OCI-LY1 (cell line): ENCODE results near the gene KRTAP7-1.

Experiments
- H2AFZ ChIP-seq: fragments of 200-600 bp; sonication (generic), shearing (Covaris generic); 2 replicates; pipeline ENCODE4 v1.6.0; 2014; ENCODE audit warnings: antibody characterized with exemption, mild to moderate bottlenecking, low read length
- H3F3A ChIP-seq: fragments of 200-600 bp; sonication (generic), shearing (Covaris generic); 2 replicates; pipeline ENCODE4 v1.6.0; 2014; ENCODE audit warnings: mild to moderate bottlenecking, antibody characterized with exemption, low read length, moderate library complexity; ENCODE audit not compliant: insufficient read depth
- H3K27ac ChIP-seq: fragments of 200-600 bp; sonication (generic); 2 replicates; pipeline ENCODE4 v1.5.1; 2014; ENCODE audit warnings: low read length, mixed run types, mild to moderate bottlenecking, low read depth; ENCODE audit not compliant: poor library complexity, severe bottlenecking
- H3K27me3 ChIP-seq: fragments of 200-600 bp; sonication (generic); 2 replicates; pipeline ENCODE4 v1.6.0; 2014; ENCODE audit warnings: antibody characterized with exemption, mild to moderate bottlenecking, low read length, moderate library complexity; ENCODE audit not compliant: insufficient read depth
- H3K36me3 ChIP-seq: fragments of 200-600 bp; sonication (generic); 2 replicates; pipeline ENCODE4 v1.6.1; 2014; ENCODE audit warnings: mild to moderate bottlenecking, antibody characterized with exemption, low read length, moderate library complexity, mixed read lengths; ENCODE audit not compliant: insufficient read depth
- H3K4me1 ChIP-seq: fragments of 200-600 bp; sonication (generic); 2 replicates; pipeline ENCODE4 v1.5.1; 2014; ENCODE audit warnings: mild to moderate bottlenecking, low read length, moderate library complexity; ENCODE audit not compliant: insufficient read depth, severe bottlenecking
- H3K4me2 ChIP-seq: fragments of 200-600 bp; sonication (generic), shearing (Covaris generic); 2 replicates; pipeline ENCODE4 v1.6.1; 2014; ENCODE audit warnings: low read length
- H3K4me3 ChIP-seq: fragments of 200-600 bp; sonication (generic); 2 replicates; pipeline ENCODE4 v1.5.1; 2014; ENCODE audit warnings: low read length, low read depth, mild to moderate bottlenecking, mixed read lengths; ENCODE audit not compliant: poor library complexity, severe bottlenecking
- H3K79me2 ChIP-seq: fragments of 200-600 bp; shearing (Covaris generic); 2 replicates; pipeline ENCODE4 v1.6.1; 2016; ENCODE audit warnings: mixed run types, low read length, mixed read lengths; ENCODE audit not compliant: insufficient read depth
- H3K9ac ChIP-seq: fragments of 200-600 bp; sonication (generic), shearing (Covaris generic); 2 replicates; pipeline ENCODE4 v1.6.1; 2014; ENCODE audit warnings: mild to moderate bottlenecking, low read length, mixed read lengths
- H3K9me2 ChIP-seq: fragments of 200-600 bp; sonication (generic), shearing (Covaris generic); 2 replicates; pipeline ENCODE4 v1.6.1; 2014; ENCODE audit warnings: low read depth, mild to moderate bottlenecking, low read length, mixed read lengths
- H3K9me3 ChIP-seq: fragments of 200-600 bp; shearing (Covaris generic); 2 replicates; pipeline ENCODE4 v1.6.1; 2014; ENCODE audit warnings: low read length, mixed read lengths
- H4K20me1 ChIP-seq: fragments of 200-600 bp; sonication (generic), shearing (Covaris generic); 2 replicates; pipeline ENCODE4 v1.6.0; 2016; ENCODE audit warnings: mild to moderate bottlenecking, low read length; ENCODE audit not compliant: insufficient read depth
- CTCF ChIP-seq: fragments of 200-600 bp; sonication (generic), shearing (Covaris generic); IDR thresholded peaks from 2 replicates; pipeline ENCODE4 v1.5.1; 2017; ENCODE audit warnings: mild to moderate bottlenecking, antibody characterized with exemption, low read length, moderate library complexity, mixed read lengths
- EZH2 ChIP-seq: fragments of 200-600 bp; sonication (generic), shearing (Covaris generic); IDR thresholded peaks from 2 replicates; pipeline ENCODE4 v1.8.0; 2017; ENCODE audit warnings: borderline replicate concordance, mixed run types, mild to moderate bottlenecking, antibody characterized with exemption, low read length, moderate library complexity, mixed read lengths

KRTAP7-1 gene

GRCh38 chr21:30829659-30830058 lies at the start of gene KRTAP7-1:
Gene KRTAP7-1 (minus strand): TSS chr21:30829759. CDS start chr21:30829698, 61 bp downstream.
- TF ChIP-seq CTCF (no peak), EZH2 (no peak)
- no peaks in the 10 kb centered on the region for H3K79me2 ChIP-seq
- H3K27me3 ChIP-seq: no peaks in the 10 kb centered on the region

GRCh38 chr21:30874526-30874925 lies 45.0 kb upstream of the KRTAP7-1 start:
- no peaks in the 10 kb centered on the region for H3K4me1 ChIP-seq
- no peaks in the 10 kb centered on the region for H3K9me2 ChIP-seq
- no peak overlapping the region for H3K9ac ChIP-seq
- H3K27ac ChIP-seq: no peak overlapping the region
- H3F3A ChIP-seq: no peaks in the 10 kb centered on the region
- H3K27me3 ChIP-seq: no peaks in the 10 kb centered on the region
- no peaks in the 10 kb centered on the region for H3K36me3 ChIP-seq
- H2AFZ ChIP-seq: no peak overlapping the region
- H3K4me3 ChIP-seq: no peak overlapping the region
- no peaks in the 10 kb centered on the region for H3K79me2 ChIP-seq
- H4K20me1 ChIP-seq: no peaks in the 10 kb centered on the region
- H3K9me3 ChIP-seq: no peaks in the 10 kb centered on the region
- TF ChIP-seq CTCF (no peak), EZH2 (no peak)
- H3K4me2 ChIP-seq: no peak overlapping the region

More at GRCh38 chr21:30829659-30830058, at the start of gene KRTAP7-1:
- no peaks in the 10 kb centered on the region for H3K36me3 ChIP-seq
- no peak within 1 kb of the TSS for H3K27ac ChIP-seq
- no peaks in the 10 kb centered on the region for H4K20me1 ChIP-seq
- no peaks in the 10 kb centered on the region for H3K4me1 ChIP-seq
- H2AFZ ChIP-seq: no peak within 1 kb of the TSS
- no peak within 1 kb of the TSS for H3K4me2 ChIP-seq
- no peaks in the 10 kb centered on the region for H3K9me2 ChIP-seq
- no peak within 1 kb of the TSS for H3K4me3 ChIP-seq
- H3F3A ChIP-seq: no peaks in the 10 kb centered on the region
- H3K9ac ChIP-seq: no peak within 1 kb of the TSS
- H3K9me3 ChIP-seq: no peaks in the 10 kb centered on the region

GRCh38 chr21:30847627-30848500 lies 18.3 kb upstream of the KRTAP7-1 start:
- no peak overlapping the region for H3K4me2 ChIP-seq
- H3K4me1 ChIP-seq: no peaks in the 10 kb centered on the region
- H3K9me3 ChIP-seq: no peaks in the 10 kb centered on the region
- H3K9me2 ChIP-seq: no peaks in the 10 kb centered on the region
- H2AFZ ChIP-seq: no peak overlapping the region
- no peaks in the 10 kb centered on the region for H4K20me1 ChIP-seq
- H3K4me3 ChIP-seq: no peak overlapping the region
- no peaks in the 10 kb centered on the region for H3K36me3 ChIP-seq
- H3K9ac ChIP-seq: no peak overlapping the region
- no peaks in the 10 kb centered on the region for H3K27me3 ChIP-seq
- H3K79me2 ChIP-seq: no peaks in the 10 kb centered on the region
- TF ChIP-seq EZH2: no peak
- no peak for TF ChIP-seq CTCF
- H3K27ac ChIP-seq: no peak overlapping the region
- H3F3A ChIP-seq: no peaks in the 10 kb centered on the region
